ENCODE measurements around the gene TPO.
A peak's percentile ranks its signal among the peaks of the same experiment; 100 is the strongest.
"Not testable (repeated sequence)": the region's sequence is repeated elsewhere in the genome, so short reads cannot be mapped to it uniquely, and the experiment has no call there.

Gene TPO

DNA sequence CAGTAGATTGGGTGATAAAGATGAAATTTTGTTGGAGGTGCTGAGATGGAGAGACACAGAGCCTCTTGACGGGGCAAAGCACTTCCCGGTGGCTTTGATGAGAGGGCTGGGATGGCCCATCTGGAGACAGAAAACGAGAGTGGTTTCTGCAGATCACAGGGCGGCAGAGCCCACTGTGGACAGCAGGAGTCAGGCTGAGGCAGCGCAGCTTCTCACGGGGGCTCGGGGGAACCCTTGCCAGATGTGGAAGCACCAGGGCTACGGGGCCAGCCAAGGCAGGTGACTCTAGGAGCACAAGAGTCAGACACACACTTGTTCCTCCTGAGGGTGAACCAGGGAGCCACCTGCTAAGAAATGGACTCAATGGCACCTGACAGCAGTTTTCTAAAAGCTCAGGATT, 78.5 kb downstream of the TPO start:
- peak; percentile 23 for DNase-seq
- H3K4me3 Mint-ChIP-seq, result no peak overlapping the region
- H3K4me1 Mint-ChIP-seq (ENCODE audit: low read depth), result no peaks in the 10 kb centered on the region
- H3K36me3 Mint-ChIP-seq (ENCODE audit: low read depth), result no peaks in the 10 kb centered on the region
- no peak overlapping the region for H3K27ac Mint-ChIP-seq
- no peaks in the 10 kb centered on the region for H3K27me3 Mint-ChIP-seq
- no peaks in the 10 kb centered on the region for H3K9me3 Mint-ChIP-seq

DNA sequence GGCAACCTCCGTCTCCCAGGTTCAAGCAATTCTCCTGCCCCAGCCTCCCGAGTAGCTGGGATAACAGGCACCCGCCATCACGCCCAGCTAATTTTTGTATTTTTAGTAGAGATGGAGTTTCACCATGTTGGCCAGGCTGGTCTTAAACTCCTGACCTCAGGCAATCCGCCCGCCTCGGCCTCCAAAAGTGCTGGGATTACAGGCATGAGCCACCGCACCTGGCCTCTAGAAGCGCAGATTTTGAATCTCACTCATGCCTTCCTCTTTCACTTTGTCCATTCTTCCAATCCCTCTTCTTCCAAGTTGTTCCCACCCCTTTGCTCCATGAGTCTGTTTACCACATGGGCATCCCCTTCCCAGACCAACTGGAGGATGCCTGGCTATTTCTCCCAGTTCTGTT, 79.0 kb downstream of the TPO start:
- H3K4me3 Mint-ChIP-seq; H3K9me3 Mint-ChIP-seq; DNase-seq; H3K27me3 Mint-ChIP-seq; H3K4me1 Mint-ChIP-seq (ENCODE audit: low read depth); H3K36me3 Mint-ChIP-seq (ENCODE audit: low read depth); H3K27ac Mint-ChIP-seq: not testable (repeated sequence)

DNA sequence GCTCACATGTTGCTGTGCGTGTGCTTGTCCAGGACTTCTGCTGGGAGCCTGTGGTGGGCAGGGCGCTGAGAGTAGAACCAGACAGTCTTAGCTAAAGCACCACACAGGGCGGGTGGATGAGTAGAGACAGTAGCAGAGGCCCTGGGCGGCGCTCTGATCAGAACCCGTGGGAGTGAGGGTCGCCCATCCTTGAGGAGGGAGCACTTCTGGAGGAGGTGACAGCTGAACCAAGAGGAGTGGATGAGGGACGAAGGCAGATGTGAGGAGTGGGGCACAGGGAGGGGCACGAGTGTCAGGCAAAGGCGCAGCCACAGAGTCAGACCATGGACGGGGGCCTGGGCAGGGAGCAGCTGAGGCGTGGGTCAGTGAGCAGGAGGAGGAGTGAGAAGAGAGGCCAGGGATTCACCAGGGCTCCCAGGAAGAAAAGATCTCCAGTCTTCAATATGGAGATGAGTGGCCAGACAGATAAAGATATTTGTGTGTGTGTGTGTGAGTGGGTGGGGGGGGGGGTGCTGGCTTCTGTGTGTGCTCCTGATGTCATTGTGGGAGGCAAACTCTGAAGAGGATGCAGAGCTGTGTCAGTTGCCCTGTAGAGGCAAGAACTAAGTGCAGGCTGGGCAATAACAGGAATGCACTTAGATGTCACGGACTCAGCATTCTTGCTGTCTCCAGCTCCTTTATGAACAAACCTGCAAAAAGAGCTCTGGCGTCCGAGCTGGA, 79.6 kb downstream of the TPO start:
- Mint-ChIP-seq H3K27ac (no peak overlapping the region), H3K9me3 (no peaks in the 10 kb centered on the region), H3K4me1 (ENCODE audit: low read depth) (no peaks in the 10 kb centered on the region), H3K36me3 (ENCODE audit: low read depth) (no peaks in the 10 kb centered on the region), H3K4me3 (no peak overlapping the region), H3K27me3 (no peaks in the 10 kb centered on the region)
- peak; percentile 9 for DNase-seq

DNA sequence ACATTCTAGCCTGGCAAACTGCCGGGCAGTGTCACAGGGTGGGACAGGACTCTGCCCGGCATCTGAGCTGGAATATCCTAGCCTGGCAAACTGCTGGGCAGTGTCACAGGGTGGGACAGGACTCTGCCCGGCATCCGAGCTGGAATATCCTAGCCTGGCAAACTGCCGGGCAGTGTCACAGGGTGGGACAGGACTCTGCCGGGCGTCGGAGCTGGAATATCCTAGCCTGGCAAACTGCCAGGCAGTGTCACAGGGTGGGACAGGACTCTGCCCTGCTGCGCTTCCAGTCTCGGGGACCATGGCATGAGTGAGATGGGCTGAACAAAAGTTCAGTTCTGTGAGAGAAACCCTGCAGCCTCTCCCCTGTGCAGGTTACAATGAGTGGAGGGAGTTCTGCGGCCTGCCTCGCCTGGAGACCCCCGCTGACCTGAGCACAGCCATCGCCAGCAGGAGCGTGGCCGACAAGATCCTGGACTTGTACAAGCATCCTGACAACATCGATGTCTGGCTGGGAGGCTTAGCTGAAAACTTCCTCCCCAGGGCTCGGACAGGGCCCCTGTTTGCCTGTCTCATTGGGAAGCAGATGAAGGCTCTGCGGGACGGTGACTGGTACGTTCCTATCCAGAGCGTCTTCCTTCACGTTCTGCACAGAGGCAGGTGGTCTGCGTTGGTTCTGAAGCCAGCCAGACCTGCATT, 80.3 kb downstream of the TPO start:
- Mint-ChIP-seq H3K27me3 (no peaks in the 10 kb centered on the region), H3K4me1 (ENCODE audit: low read depth) (no peaks in the 10 kb centered on the region), H3K4me3 (no peak overlapping the region), H3K27ac (no peak overlapping the region), H3K9me3 (no peaks in the 10 kb centered on the region), H3K36me3 (ENCODE audit: low read depth) (no peaks in the 10 kb centered on the region)
- DNase-seq, result peak; percentile 18

DNA sequence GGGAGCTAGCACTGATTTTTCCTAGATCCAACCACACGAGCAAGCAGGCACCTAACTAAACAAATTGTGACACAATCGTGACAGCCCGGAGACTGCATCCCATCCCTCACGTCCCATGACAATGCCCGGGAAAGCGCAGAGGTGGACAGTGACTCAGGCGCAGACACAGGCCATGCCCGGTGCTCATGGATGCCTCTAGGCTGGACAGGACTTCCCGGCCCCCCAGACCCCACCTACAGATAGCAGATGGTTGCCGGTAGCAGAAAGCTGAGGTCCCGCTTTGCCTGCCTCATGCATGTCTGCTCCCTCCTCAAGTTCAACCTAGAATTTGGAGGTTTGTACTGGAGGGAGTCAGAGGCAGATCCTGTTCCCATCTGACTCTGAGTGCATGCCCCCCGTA, 81.0 kb downstream of the TPO start:
- Mint-ChIP-seq H3K27me3 (no peaks in the 10 kb centered on the region), H3K4me3 (no peak overlapping the region)
- no peak for DNase-seq

DNA sequence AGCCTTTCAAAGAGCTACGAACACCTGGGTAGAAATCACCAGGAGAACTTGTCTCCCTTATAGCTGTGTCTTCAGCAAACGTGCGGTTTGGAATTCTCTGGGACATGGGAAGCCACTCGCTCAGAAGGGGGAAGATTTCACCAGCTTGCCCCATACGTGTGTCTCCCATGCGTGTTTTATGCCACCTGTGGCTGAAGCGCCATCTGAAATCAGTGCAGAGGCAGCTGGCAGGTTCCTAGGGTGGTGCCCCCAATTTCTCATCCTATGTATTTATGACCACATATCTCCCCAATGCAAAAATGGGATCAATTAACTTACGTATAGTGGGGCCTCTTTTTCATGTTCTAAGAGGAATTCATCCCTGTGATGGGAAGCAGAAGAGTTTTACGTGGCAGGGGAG, 81.6 kb downstream of the TPO start:
- H3K27ac Mint-ChIP-seq, result no peak overlapping the region
- no peaks in the 10 kb centered on the region for H3K9me3 Mint-ChIP-seq
- H3K4me3 Mint-ChIP-seq, result no peak overlapping the region
- no peaks in the 10 kb centered on the region for H3K4me1 Mint-ChIP-seq (ENCODE audit: low read depth)
- DNase-seq, result no peak
- no peaks in the 10 kb centered on the region for H3K27me3 Mint-ChIP-seq
- no peaks in the 10 kb centered on the region for H3K36me3 Mint-ChIP-seq (ENCODE audit: low read depth)

More for the DNA sequence above, 81.0 kb downstream of the TPO start:
- no peak overlapping the region for H3K27ac Mint-ChIP-seq
- H3K9me3 Mint-ChIP-seq, result no peaks in the 10 kb centered on the region
- H3K4me1 Mint-ChIP-seq (ENCODE audit: low read depth), result no peaks in the 10 kb centered on the region
- no peaks in the 10 kb centered on the region for H3K36me3 Mint-ChIP-seq (ENCODE audit: low read depth)

DNA sequence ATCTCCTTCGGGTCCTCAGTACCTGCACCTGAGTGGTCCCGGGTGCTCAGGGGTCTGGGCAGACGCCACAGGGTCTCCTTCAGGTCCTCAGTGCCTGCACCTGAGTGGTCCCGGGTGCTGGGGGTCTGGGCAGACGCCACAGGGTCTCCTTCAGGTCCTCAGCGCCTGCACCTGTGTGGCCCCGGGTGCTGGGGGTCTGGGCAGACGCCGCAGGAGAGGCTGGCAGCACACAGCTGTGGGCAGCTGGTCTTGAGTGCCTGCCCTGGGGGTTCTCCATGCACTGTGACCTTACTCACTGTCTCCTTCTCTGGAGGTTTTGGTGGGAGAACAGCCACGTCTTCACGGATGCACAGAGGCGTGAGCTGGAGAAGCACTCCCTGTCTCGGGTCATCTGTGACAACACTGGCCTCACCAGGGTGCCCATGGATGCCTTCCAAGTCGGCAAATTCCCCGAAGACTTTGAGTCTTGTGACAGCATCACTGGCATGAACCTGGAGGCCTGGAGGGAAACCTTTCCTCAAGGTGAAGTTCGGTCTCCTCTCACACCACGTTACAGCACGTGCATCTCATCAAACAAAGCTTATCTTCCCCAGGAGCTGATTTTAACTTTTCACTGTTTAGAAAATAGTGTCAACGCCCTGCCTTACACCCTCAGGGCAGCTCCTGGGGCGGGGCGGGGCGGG, 82.6 kb downstream of the TPO start:
- Mint-ChIP-seq H3K9me3 (no peaks in the 10 kb centered on the region), H3K27me3 (no peaks in the 10 kb centered on the region), H3K27ac (no peak overlapping the region), H3K4me3 (no peak overlapping the region), H3K36me3 (ENCODE audit: low read depth) (no peaks in the 10 kb centered on the region), H3K4me1 (ENCODE audit: low read depth) (no peaks in the 10 kb centered on the region)
- peak; percentile 20 for DNase-seq

DNA sequence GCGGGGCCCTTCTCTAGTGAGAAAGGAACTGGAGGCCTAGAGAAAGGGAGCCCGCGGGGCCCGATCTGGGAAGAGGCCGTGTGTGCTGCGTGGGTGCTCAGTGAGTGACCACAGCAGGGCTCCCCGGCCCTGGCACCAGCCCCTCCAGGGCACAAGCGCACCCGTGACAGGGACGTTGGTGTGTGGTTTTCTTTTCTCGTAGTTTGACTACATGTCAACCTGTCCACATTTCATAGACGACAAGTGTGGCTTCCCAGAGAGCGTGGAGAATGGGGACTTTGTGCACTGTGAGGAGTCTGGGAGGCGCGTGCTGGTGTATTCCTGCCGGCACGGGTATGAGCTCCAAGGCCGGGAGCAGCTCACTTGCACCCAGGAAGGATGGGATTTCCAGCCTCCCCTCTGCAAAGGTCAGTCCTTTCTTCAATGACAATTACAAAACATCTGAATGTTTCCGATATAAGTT, 83.1 kb downstream of the TPO start:
- peak; percentile 11 for DNase-seq
- no peaks in the 10 kb centered on the region for H3K4me1 Mint-ChIP-seq (ENCODE audit: low read depth)
- no peaks in the 10 kb centered on the region for H3K27me3 Mint-ChIP-seq
- no peak overlapping the region for H3K4me3 Mint-ChIP-seq
- H3K27ac Mint-ChIP-seq, result no peak overlapping the region
- H3K36me3 Mint-ChIP-seq (ENCODE audit: low read depth), result no peaks in the 10 kb centered on the region
- H3K9me3 Mint-ChIP-seq, result no peaks in the 10 kb centered on the region

DNA sequence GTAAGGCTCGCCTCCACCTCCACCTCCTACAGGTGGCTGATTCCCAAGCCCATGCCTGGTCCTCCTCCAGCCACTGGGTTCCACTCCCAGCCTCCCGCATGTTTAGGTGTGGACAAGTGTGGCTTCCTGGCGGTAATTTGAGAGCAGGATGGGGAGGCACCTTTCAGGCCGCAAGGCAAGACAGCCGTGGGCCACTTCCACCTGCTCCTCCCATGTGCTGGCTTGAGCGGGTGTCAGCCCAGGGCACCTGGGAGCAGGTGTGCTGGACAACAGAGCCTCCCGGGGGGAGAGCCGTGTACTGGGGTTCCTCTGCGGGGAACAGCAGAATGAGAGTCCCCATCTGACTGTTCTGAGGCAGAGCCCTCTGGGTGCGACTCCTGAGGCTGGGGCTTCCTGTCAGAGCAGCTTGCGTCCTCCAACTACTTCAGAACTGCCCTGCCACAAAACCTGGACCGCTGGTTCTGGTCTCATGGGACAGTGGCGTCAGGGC, 83.9 kb downstream of the TPO start:
- Mint-ChIP-seq H3K4me1 (ENCODE audit: low read depth) (no peaks in the 10 kb centered on the region), H3K27me3 (no peaks in the 10 kb centered on the region), H3K4me3 (no peak overlapping the region), H3K9me3 (no peaks in the 10 kb centered on the region), H3K27ac (no peak overlapping the region), H3K36me3 (ENCODE audit: low read depth) (no peaks in the 10 kb centered on the region)
- no peak for DNase-seq

DNA sequence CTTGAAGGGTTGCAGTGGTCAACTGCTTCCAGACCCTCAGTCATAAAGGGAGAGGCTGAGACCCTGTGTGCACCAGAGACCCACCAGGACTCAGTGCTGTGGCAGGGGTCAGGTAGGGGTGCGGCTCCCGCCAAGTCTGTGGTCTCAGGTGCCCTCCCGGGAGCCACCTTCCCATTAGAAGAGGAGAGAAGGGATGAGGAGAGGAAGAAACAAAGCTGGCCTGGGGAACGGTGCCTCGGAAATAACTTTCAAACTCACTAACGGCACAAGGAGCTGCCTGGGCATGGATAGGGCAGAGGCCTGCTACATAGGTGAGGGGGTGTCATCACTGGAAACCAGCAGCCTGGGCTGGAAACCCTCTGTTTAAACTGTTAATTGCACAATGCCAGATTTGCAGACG, 84.9 kb downstream of the TPO start:
- DNase-seq, result no peak
- no peak overlapping the region for H3K4me3 Mint-ChIP-seq
- H3K9me3 Mint-ChIP-seq, result no peaks in the 10 kb centered on the region
- no peaks in the 10 kb centered on the region for H3K27me3 Mint-ChIP-seq
- H3K4me1 Mint-ChIP-seq (ENCODE audit: low read depth), result no peaks in the 10 kb centered on the region
- H3K36me3 Mint-ChIP-seq (ENCODE audit: low read depth), result no peaks in the 10 kb centered on the region
- H3K27ac Mint-ChIP-seq, result no peak overlapping the region

DNA sequence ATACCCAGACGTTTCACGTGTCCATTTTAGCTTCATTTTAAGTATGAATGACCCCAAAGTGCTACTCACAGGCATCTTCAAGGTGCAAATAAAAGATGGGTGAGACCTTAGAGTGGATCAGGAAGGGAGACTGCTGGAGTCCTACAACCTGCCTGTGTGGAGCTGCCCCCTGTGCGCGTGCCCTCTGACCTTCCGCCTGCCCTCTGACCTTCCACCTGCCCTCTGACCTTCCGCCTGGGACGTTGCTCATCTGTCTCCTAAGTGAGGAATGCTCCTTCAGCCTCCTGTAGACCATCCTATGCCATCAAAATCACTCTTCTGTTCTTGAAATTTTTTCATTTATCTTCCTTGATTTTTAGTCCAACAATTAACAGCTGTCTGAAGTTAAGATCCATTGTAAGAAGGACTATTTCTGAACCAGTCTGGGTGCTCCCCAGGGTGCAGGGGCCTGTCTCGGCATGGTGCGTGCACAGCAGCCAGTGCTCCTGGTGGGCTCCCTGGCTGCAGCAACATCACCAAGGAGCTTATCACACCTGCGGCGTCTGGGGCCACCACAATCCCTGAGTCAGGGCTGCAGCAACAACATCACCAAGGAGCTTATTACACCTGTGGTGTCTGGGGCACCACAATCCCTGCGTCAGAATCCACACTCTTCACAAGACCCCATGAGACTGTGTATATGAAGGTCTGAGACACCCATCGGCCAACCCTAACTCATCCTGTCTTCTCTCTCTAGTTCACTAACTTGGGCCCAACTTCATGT, 86.0 kb downstream of the TPO start:
- H3K4me1 Mint-ChIP-seq (ENCODE audit: low read depth), result no peaks in the 10 kb centered on the region
- no peaks in the 10 kb centered on the region for H3K27me3 Mint-ChIP-seq
- DNase-seq, result no peak
- H3K27ac Mint-ChIP-seq, result no peak overlapping the region
- H3K9me3 Mint-ChIP-seq, result no peaks in the 10 kb centered on the region
- no peak overlapping the region for H3K4me3 Mint-ChIP-seq
- H3K36me3 Mint-ChIP-seq (ENCODE audit: low read depth), result no peaks in the 10 kb centered on the region

DNA sequence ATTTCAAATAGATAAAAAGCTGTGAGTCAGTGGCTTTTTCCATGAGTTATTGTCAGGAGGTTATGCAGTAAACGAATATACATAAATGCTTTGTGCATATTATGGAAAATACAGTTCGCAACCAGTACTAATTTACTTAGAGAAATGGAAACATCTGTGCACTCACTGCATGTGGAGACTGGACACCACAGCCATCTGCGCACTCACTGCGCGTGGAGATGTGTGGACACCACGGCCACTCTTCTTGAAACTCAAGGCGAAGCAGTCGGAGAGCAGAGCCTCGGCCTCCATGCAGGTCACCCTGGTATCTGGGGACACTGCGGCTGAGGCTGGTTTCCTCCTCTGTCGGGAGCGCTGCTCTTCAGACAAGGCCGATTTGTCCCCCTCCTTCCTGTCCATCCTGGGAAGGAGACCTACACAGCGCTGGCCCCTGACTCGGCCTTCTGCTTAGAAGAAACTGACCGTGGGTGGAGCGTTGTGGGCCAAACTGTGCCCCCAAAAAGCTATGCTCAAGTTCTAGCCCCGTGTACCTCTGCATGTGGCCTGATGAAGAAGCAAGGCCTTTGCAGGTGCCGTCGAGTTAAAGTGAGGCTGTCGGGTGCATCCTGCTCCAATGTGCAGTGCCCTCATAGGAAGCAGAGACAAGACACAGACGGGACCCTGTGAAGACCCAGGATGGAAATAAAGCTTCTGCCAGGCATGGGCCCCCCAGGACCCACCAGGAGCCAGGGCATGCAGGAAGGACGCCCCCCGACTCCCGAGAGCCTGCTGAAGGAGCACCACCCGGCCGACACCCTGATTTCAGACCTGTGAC, 88.0 kb downstream of the TPO start:
- no peak overlapping the region for H3K4me3 Mint-ChIP-seq
- no peaks in the 10 kb centered on the region for H3K9me3 Mint-ChIP-seq
- DNase-seq, result no peak
- H3K27me3 Mint-ChIP-seq, result no peaks in the 10 kb centered on the region
- H3K4me1 Mint-ChIP-seq (ENCODE audit: low read depth), result no peaks in the 10 kb centered on the region
- H3K36me3 Mint-ChIP-seq (ENCODE audit: low read depth), result no peaks in the 10 kb centered on the region
- no peak overlapping the region for H3K27ac Mint-ChIP-seq

DNA sequence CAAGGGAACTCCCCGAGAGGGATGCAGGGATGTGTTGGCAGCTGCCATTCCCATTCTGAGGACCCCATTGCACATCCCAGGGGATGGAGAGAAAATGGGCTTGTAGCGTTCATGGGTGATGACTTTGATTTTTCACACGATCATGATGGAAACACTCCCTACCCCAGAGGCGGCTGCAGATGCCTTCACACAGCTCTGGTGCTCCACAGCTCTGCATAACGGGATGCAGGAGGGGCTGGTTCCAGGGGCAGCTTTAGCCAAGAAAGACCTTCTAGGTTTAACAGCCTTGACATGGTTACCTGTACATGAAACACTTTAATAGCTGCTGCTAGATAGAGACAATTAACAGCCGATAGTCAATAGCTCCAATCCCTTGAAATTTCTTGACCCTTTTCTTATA, 88.7 kb downstream of the TPO start:
- H3K9me3 Mint-ChIP-seq, result no peaks in the 10 kb centered on the region
- no peak overlapping the region for H3K27ac Mint-ChIP-seq
- DNase-seq, result no peak
- H3K36me3 Mint-ChIP-seq (ENCODE audit: low read depth), result no peaks in the 10 kb centered on the region
- no peak overlapping the region for H3K4me3 Mint-ChIP-seq
- H3K4me1 Mint-ChIP-seq (ENCODE audit: low read depth), result no peaks in the 10 kb centered on the region
- no peaks in the 10 kb centered on the region for H3K27me3 Mint-ChIP-seq

DNA sequence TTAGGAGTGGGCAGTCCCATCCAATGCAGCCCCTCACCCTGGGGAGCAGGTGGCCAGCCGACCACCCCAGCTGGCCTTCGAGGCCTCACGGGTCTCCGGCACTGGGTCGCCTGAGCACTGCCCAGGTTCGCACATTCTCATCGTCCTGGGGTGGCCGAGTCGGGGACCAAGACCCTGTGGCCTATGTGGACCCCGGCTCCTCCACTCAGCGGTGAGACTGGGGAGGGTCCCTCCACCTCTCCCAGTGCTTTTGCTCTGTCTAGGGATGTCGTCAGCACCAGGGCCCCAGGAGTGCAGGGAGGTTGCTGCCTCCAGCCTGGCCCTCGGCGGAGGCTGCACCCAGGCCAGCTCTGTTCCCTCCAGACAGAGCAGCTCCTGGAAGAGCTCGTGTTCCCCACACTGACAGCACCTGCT, 89.6 kb downstream of the TPO start:
- H3K9me3 Mint-ChIP-seq, result no peaks in the 10 kb centered on the region
- DNase-seq, result no peak
- no peaks in the 10 kb centered on the region for H3K36me3 Mint-ChIP-seq (ENCODE audit: low read depth)
- no peak overlapping the region for H3K27ac Mint-ChIP-seq
- H3K4me3 Mint-ChIP-seq, result no peak overlapping the region
- no peaks in the 10 kb centered on the region for H3K4me1 Mint-ChIP-seq (ENCODE audit: low read depth)
- no peaks in the 10 kb centered on the region for H3K27me3 Mint-ChIP-seq

Measured in activated T-cell treated with anti-CD3 and anti-CD28 coated beads, Interleukin-2, amount 50 U/mL, for 24 hours (primary cell).